Tibial artery (tissue), 4 donors: ENCODE data around the gene CP.

Source experiments
- DNase-seq, 2 donors: peaks; one replicate each; pipeline ENCODE4 v3.0.0-alpha.2; 2019
- H3K27ac ChIP-seq, 2 donors: fragments of 200-600 bp; sonication (generic) in 1 of 2; 1 replicate in 1 of 2; 2 replicates in 1 of 2; pipeline ENCODE4 v1.5.1; 2018 to 2019; ENCODE audit warnings: mild to moderate bottlenecking in 1 of 2
- H3K27me3 ChIP-seq, 2 donors: fragments of 200-600 bp; sonication (generic) in 1 of 2; one replicate each; pipeline versions ENCODE4 v1.5.1 to v1.6.0; 2016 to 2019
- H3K36me3 ChIP-seq, 3 donors: fragments of 200-600 bp; sonication (generic) in 2 of 3; one replicate each; pipeline ENCODE4 v1.5.1; 2016 to 2019; ENCODE audit warnings: mild to moderate bottlenecking in 2 of 3
- H3K4me1 ChIP-seq, 4 donors: fragments of 200-600 bp; sonication (generic) in 2 of 4; 1 replicate in 3 of 4; 2 replicates in 1 of 4; pipeline ENCODE4 v1.5.1; 2016 to 2019
- H3K4me3 ChIP-seq, 2 donors: fragments of 200-600 bp; sonication (generic) in 1 of 2; 1 replicate in 1 of 2; 2 replicates in 1 of 2; pipeline ENCODE4 v1.5.1; 2018 to 2019; ENCODE audit warnings: mild to moderate bottlenecking in 2 of 2
- H3K9me3 ChIP-seq, 3 donors: fragments of 200-600 bp; sonication (generic) in 1 of 3; one replicate each; pipeline ENCODE4 v1.5.1; 2016 to 2019
- CTCF ChIP-seq, 2 experiments: fragments of 200-600 bp in 1 of 2; fragments of 450-650 bp in 1 of 2; IDR thresholded peaks; one replicate each; pipeline ENCODE4 v1.5.1; 2017 to 2019; ENCODE audit warnings: antibody characterized with exemption in 2 of 2, mild to moderate bottlenecking in 1 of 2, moderate library complexity in 1 of 2
- intact Hi-C: fragments of 100-400 bp; cut with DNase I; formaldehyde crosslinking; loops from one replicate; pipeline ENCODE4 v1.15.0; 2023; ENCODE audit warnings: low total_unique reads

Gene CP

GRCh38 chr3:149215515-149215914, 6.1 kb downstream of the CP start:
- no peaks in the 10 kb centered on the region for H3K9me3 ChIP-seq
- H3K4me1 ChIP-seq = no peaks in the 10 kb centered on the region
- H3K27me3 ChIP-seq = no peaks in the 10 kb centered on the region
- no peak overlapping the region for H3K4me3 ChIP-seq
- H3K36me3 ChIP-seq = no peaks in the 10 kb centered on the region
- intact Hi-C loops = no loop called here
- H3K27ac ChIP-seq = no peak overlapping the region
- no peak for TF ChIP-seq CTCF (IDR thresholded peaks at IDR 0.05)
- no peak for DNase-seq

- no peak overlapping the region for H3K4me3 ChIP-seq
- intact Hi-C loops = no loop called here
- no peak for DNase-seq
- H3K27me3 ChIP-seq = no peaks in the 10 kb centered on the region
- no peaks in the 10 kb centered on the region for H3K36me3 ChIP-seq
- TF ChIP-seq CTCF (IDR thresholded peaks at IDR 0.05) = no peak
- H3K4me1 ChIP-seq = no peaks in the 10 kb centered on the region
- no peaks in the 10 kb centered on the region for H3K9me3 ChIP-seq
- no peak overlapping the region for H3K27ac ChIP-seq
Measured at GRCh38 chr3:149214702-149215101, 6.9 kb downstream of the CP start.

DNA sequence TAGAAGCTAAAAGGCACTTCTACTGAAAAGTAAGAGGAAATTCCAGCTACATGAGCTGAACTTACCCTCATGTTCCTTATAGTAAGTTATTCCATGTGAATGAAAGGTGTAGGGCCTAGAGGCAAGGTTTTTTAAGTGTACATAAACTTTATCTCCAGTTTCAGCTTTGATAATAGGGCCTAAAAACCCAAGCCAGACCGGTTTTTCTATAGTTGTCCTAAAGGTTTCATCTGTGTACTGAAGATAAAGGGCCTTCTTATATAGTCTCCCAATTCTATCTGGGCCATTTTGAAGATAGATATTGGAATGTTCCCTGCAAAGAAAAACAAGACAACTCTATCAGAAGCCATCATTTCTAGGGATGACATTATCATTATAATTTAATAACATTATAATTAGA, 9.2 kb downstream of the CP start:
- no peak for TF ChIP-seq CTCF (IDR thresholded peaks at IDR 0.05)
- Histone ChIP-seq H3K27me3 (no peaks in the 10 kb centered on the region), H3K9me3 (no peaks in the 10 kb centered on the region), H3K27ac (no peak overlapping the region), H3K4me3 (no peak overlapping the region), H3K4me1 (no peaks in the 10 kb centered on the region), H3K36me3 (no peaks in the 10 kb centered on the region)
- intact Hi-C loops = no loop called here
- no peak for DNase-seq

- no peak overlapping the region for H3K27ac ChIP-seq
- no peak for TF ChIP-seq CTCF (IDR thresholded peaks at IDR 0.05)
- DNase-seq = no peak
- H3K9me3 ChIP-seq = no peaks in the 10 kb centered on the region
- no peak overlapping the region for H3K4me3 ChIP-seq
- intact Hi-C loops = no loop called here
- no peaks in the 10 kb centered on the region for H3K4me1 ChIP-seq
- H3K27me3 ChIP-seq = no peaks in the 10 kb centered on the region
- H3K36me3 ChIP-seq = no peaks in the 10 kb centered on the region
Measured at GRCh38 chr3:149209431-149209830, 12.2 kb downstream of the CP start.

GRCh38 chr3:149207475-149207874, 14.2 kb downstream of the CP start:
- Histone ChIP-seq H3K27ac (no peak overlapping the region), H3K9me3 (no peaks in the 10 kb centered on the region), H3K36me3 (no peaks in the 10 kb centered on the region), H3K4me3 (no peak overlapping the region), H3K27me3 (no peaks in the 10 kb centered on the region), H3K4me1 (no peaks in the 10 kb centered on the region)
- DNase-seq = no peak
- intact Hi-C loops = no loop called here
- no peak for TF ChIP-seq CTCF (IDR thresholded peaks at IDR 0.05)

- H3K27me3 ChIP-seq = no peaks in the 10 kb centered on the region
- H3K4me3 ChIP-seq = no peak overlapping the region
- no peak for TF ChIP-seq CTCF (IDR thresholded peaks at IDR 0.05)
- DNase-seq = no peak
- intact Hi-C loops = no loop called here
- H3K9me3 ChIP-seq = no peaks in the 10 kb centered on the region
- H3K36me3 ChIP-seq = no peaks in the 10 kb centered on the region
- no peak overlapping the region for H3K27ac ChIP-seq
- H3K4me1 ChIP-seq = no peaks in the 10 kb centered on the region
Measured at GRCh38 chr3:149204390-149204991, 17.1 kb downstream of the CP start.
